KMS-11 (cell line): ENCODE data around the gene NUP85.

ENCODE experiments used
- H2AFZ ChIP-seq: fragments of 200-600 bp; sonication (generic); 2 replicates; pipeline ENCODE4 v1.6.1; 2016; ENCODE audit warnings: antibody characterized with exemption, mixed run types, low read depth
- H3K27ac ChIP-seq: fragments of 200-600 bp; sonication (generic); 2 replicates; pipeline ENCODE4 v1.6.1; 2016; ENCODE audit warnings: mild to moderate bottlenecking, mixed run types
- H3K27me3 ChIP-seq: fragments of 200-600 bp; sonication (generic); 2 replicates; pipeline ENCODE4 v1.6.1; 2017; ENCODE audit warnings: mild to moderate bottlenecking, low read depth, mixed run types, moderate library complexity; ENCODE audit not compliant: insufficient read depth
- H3K36me3 ChIP-seq: fragments of 200-600 bp; sonication (generic); 2 replicates; pipeline ENCODE4 v1.6.1; 2017; ENCODE audit warnings: mild to moderate bottlenecking, mixed run types; ENCODE audit not compliant: insufficient read depth
- H3K4me1 ChIP-seq: fragments of 200-600 bp; sonication (generic); 2 replicates; pipeline ENCODE4 v1.6.1; 2016; ENCODE audit warnings: mild to moderate bottlenecking, low read depth, mixed run types; ENCODE audit not compliant: poor library complexity, severe bottlenecking
- H3K4me2 ChIP-seq: fragments of 200-600 bp; sonication (generic); 2 replicates; pipeline ENCODE4 v1.7.0; 2016; ENCODE audit warnings: mild to moderate bottlenecking, mixed run types
- H3K4me3 ChIP-seq: fragments of 200-600 bp; sonication (generic); IDR thresholded peaks from 2 replicates; pipeline ENCODE4 v1.6.1; 2017; ENCODE audit warnings: low read depth, low read length, mixed read lengths; ENCODE audit not compliant: insufficient read depth
- H3K79me2 ChIP-seq: fragments of 200-600 bp; sonication (generic); 2 replicates; pipeline ENCODE4 v1.6.1; 2016; ENCODE audit warnings: low read depth, mixed run types; ENCODE audit not compliant: insufficient read depth
- H3K9ac ChIP-seq: fragments of 200-600 bp; sonication (generic); 2 replicates; pipeline ENCODE4 v1.6.1; 2016; ENCODE audit warnings: mild to moderate bottlenecking, mixed run types
- H4K20me1 ChIP-seq: fragments of 200-600 bp; sonication (generic); 2 replicates; pipeline ENCODE4 v1.6.1; 2016; ENCODE audit warnings: mild to moderate bottlenecking, mixed run types; ENCODE audit not compliant: insufficient read depth
- CTCF ChIP-seq: fragments of 200-600 bp; sonication (generic); conservative IDR thresholded peaks from 2 replicates; pipeline ENCODE4 v1.6.1; 2017; ENCODE audit warnings: low read depth, mild to moderate bottlenecking, antibody characterized with exemption, low read length, moderate library complexity, mixed read lengths

NUP85 gene

GRCh38 chr17:75260641-75261335 is 55.3 kb downstream of the NUP85 start:
- peak overlapping the region; percentile 95 for H3K27ac ChIP-seq

GRCh38 chr17:75261336-75262111 is 56.0 kb downstream of the NUP85 start, which contains the start of the genes GGA3 and MRPS7:
Gene GGA3 (minus strand): TSS chr17:75261606. CDS start chr17:75261587, 19 bp downstream.
Gene MRPS7 (plus strand): TSS chr17:75261879. CDS start chr17:75261901, 22 bp downstream.
- Histone ChIP-seq H3K27me3 (no peaks in the 10 kb centered on the region), H3K79me2 (peaks cover 60% of the 10 kb centered on the region), H4K20me1 (no peaks in the 10 kb centered on the region), H3K4me3 (peak within 1 kb of the TSS; percentile 39), H2AFZ (peak within 1 kb of the TSS; percentile 82), H3K9ac (peak within 1 kb of the TSS; percentile 97), H3K4me1 (peaks cover 28% of the 10 kb centered on the region), H3K36me3 (no peaks in the 10 kb centered on the region), H3K27ac (peak within 1 kb of the TSS; percentile 95), H3K4me2 (peak within 1 kb of the TSS; percentile 89)
- TF ChIP-seq CTCF: no peak

More at GRCh38 chr17:75260641-75261335, 55.3 kb downstream of the NUP85 start:
- Histone ChIP-seq H4K20me1 (no peaks in the 10 kb centered on the region), H3K4me2 (peak overlapping the region; percentile 89), H2AFZ (peak overlapping the region; percentile 82), H3K4me1 (peaks cover 28% of the 10 kb centered on the region), H3K36me3 (no peaks in the 10 kb centered on the region), H3K79me2 (peaks cover 62% of the 10 kb centered on the region), H3K9ac (peak overlapping the region; percentile 97), H3K4me3 (peak overlapping the region; percentile 39), H3K27me3 (no peaks in the 10 kb centered on the region)
- 0 out of 2 replicates have a peak, but pooled peaks have one; percentile 10 for TF ChIP-seq CTCF

- peak overlapping the region; percentile 82 for H2AFZ ChIP-seq
These were observed 56.7 kb downstream of the NUP85 start for GRCh38 chr17:75262112-75262606.

More at GRCh38 chr17:75262112-75262606, 56.7 kb downstream of the NUP85 start:
- H3K9ac ChIP-seq: peak overlapping the region; percentile 97
- H3K36me3 ChIP-seq: no peaks in the 10 kb centered on the region
- H3K4me1 ChIP-seq: peaks cover 28% of the 10 kb centered on the region
- no peak for TF ChIP-seq CTCF
- H3K4me3 ChIP-seq: no peak overlapping the region
- H3K79me2 ChIP-seq: peaks cover 60% of the 10 kb centered on the region
- peak overlapping the region; percentile 95 for H3K27ac ChIP-seq
- H4K20me1 ChIP-seq: no peaks in the 10 kb centered on the region
- H3K4me2 ChIP-seq: peak overlapping the region; percentile 89
- H3K27me3 ChIP-seq: no peaks in the 10 kb centered on the region
